Endothelial cell of umbilical vein (primary cell): Measurements from ENCODE around the gene IDI2. TPM values are rescaled to one million over a fixed set of nuclear protein-coding genes. Genes with fewer than 3 reads are reported as not detected.

Experiments used
- BruUV-seq: library from RNA; stranded (reverse); fragments of 400-500 nt; replicated peaks from 2 replicates; lab custom pipeline; 2021; lab: Mats Ljungman, UMichigan
- CTCF ChIA-PET: fragments of 300-600, 350-600 bp; sonication (Branson Sonifier 250); formaldehyde crosslinking; loops from one replicate; lab custom pipeline; 2021; ENCODE audit warnings: antibody characterized with exemption, inconsistent platforms; lab: Charles Lee
- POLR2A ChIA-PET: fragments of 300-600, 350-600 bp; sonication (Branson Sonifier 250); formaldehyde crosslinking; loops from one replicate; lab custom pipeline; 2021; ENCODE audit warnings: antibody characterized with exemption, inconsistent platforms; lab: Charles Lee
- DNase-seq: peaks from one replicate; pipeline ENCODE4 v3.0.0-alpha.2; 2011; ENCODE audit warnings: low read depth, low spot score
- FAIRE-seq: peaks from 2 replicates; lab custom pipeline; 2011; peaks lifted over from hg19 to GRCh38; lab: Jason Lieb, UNC
- H2AFZ ChIP-seq: 2 replicates; pipeline ENCODE4 v1.6.0; 2012; ENCODE audit warnings: low read depth, low read length, control low read depth, inconsistent platforms
- H3K27ac ChIP-seq: 2 replicates; pipeline ENCODE4 v1.5.1; 2011; ENCODE audit warnings: low read depth, mild to moderate bottlenecking, control low read depth, low read length, moderate library complexity; ENCODE audit not compliant: insufficient read depth
- H3K27me3 ChIP-seq, 2 experiments: 2 replicates each; pipeline versions ENCODE4 v1.6.0 to v1.6.1; 2011; ENCODE audit warnings: low read length in 2 of 2, mixed read lengths in 1 of 2; ENCODE audit not compliant: control insufficient read depth in 2 of 2, insufficient read depth in 2 of 2
- H3K36me3 ChIP-seq, 2 experiments: 2 replicates in 1 of 2; 3 replicates in 1 of 2; pipeline ENCODE4 v1.5.1; 2011; ENCODE audit warnings: low read length in 2 of 2, mild to moderate bottlenecking in 1 of 2, moderate library complexity in 1 of 2; ENCODE audit not compliant: control insufficient read depth in 2 of 2, insufficient read depth in 2 of 2; ENCODE audit errors: extremely low read depth in 1 of 2
- H3K4me1 ChIP-seq: 3 replicates; pipeline ENCODE4 v1.5.1; 2011; ENCODE audit warnings: mild to moderate bottlenecking, low read length; ENCODE audit not compliant: control insufficient read depth, insufficient read depth; ENCODE audit errors: extremely low read depth
- H3K4me2 ChIP-seq: 2 replicates; pipeline ENCODE4 v1.6.1; 2011; ENCODE audit warnings: low read length, control low read depth, mixed read lengths; ENCODE audit not compliant: insufficient read depth
- H3K4me3 ChIP-seq, 3 experiments: fragments of 200-600 bp in 1 of 3; sonication (generic), shearing (Covaris generic) in 1 of 3; replicated peaks in 1 of 3; 2 replicates each; pipeline ENCODE4 v1.5.1; 2011 to 2016; ENCODE audit warnings: control low read depth in 3 of 3, low read length in 3 of 3, mild to moderate bottlenecking in 2 of 3, inconsistent platforms in 1 of 3, low read depth in 1 of 3, moderate library complexity in 1 of 3; ENCODE audit not compliant: insufficient read depth in 1 of 3
- H3K79me2 ChIP-seq: 2 replicates; pipeline ENCODE4 v1.6.0; 2012; ENCODE audit warnings: low read length, inconsistent platforms; ENCODE audit not compliant: control insufficient read depth, insufficient read depth
- H3K9ac ChIP-seq: replicated peaks from 2 replicates; pipeline ENCODE3; 2011; ENCODE audit warnings: low read length, control low read depth; ENCODE audit not compliant: insufficient read depth; ENCODE audit errors: extremely low read depth
- H3K9me1 ChIP-seq: replicated peaks from 3 replicates; pipeline ENCODE4 v1.6.0; 2011; ENCODE audit warnings: mild to moderate bottlenecking, low read length; ENCODE audit not compliant: control insufficient read depth, insufficient read depth; ENCODE audit errors: extremely low read depth
- H3K9me3 ChIP-seq: replicated peaks from 2 replicates; pipeline ENCODE4 v1.5.1; 2012; ENCODE audit warnings: low read length, inconsistent platforms; ENCODE audit not compliant: control insufficient read depth, insufficient read depth
- H4K20me1 ChIP-seq: replicated peaks from 2 replicates; pipeline ENCODE3; 2011; ENCODE audit warnings: mild to moderate bottlenecking, low read length; ENCODE audit not compliant: control insufficient read depth, insufficient read depth; ENCODE audit errors: extremely low read depth
- CTCF ChIP-seq, 2 donors: IDR thresholded peaks; 1 replicate in 1 of 2; 2 replicates in 1 of 2; pipeline ENCODE4 v1.5.1; 2011; ENCODE audit warnings: low read length in 2 of 2, mild to moderate bottlenecking in 2 of 2, moderate library complexity in 2 of 2, control low read depth in 1 of 2, inconsistent platforms in 1 of 2, low read depth in 1 of 2; ENCODE audit not compliant: insufficient read depth in 1 of 2; ENCODE audit errors: extremely low read depth in 1 of 2
- EZH2 ChIP-seq: IDR thresholded peaks from 2 replicates; pipeline ENCODE4 v1.6.1; 2012; ENCODE audit warnings: borderline replicate concordance, low read depth, mild to moderate bottlenecking, moderate library complexity, low read length, inconsistent platforms; ENCODE audit not compliant: severe bottlenecking
- FOS ChIP-seq: IDR thresholded peaks from 2 replicates; pipeline ENCODE4 v1.6.1; 2011; ENCODE audit warnings: mild to moderate bottlenecking, low read length, moderate library complexity, borderline replicate concordance; ENCODE audit not compliant: insufficient read depth
- JUN ChIP-seq: IDR thresholded peaks from 2 replicates; pipeline ENCODE4 v1.6.1; 2011; ENCODE audit warnings: borderline replicate concordance, low read depth; ENCODE audit not compliant: insufficient read length, insufficient read depth
- MAX ChIP-seq: IDR thresholded peaks from 2 replicates; pipeline ENCODE4 v1.6.1; 2011; ENCODE audit not compliant: insufficient read depth, insufficient read length
- MYC ChIP-seq: IDR thresholded peaks from one replicate; pipeline ENCODE4 v1.6.1; 2011; ENCODE audit warnings: mild to moderate bottlenecking, low read depth, low read length
- POLR2A ChIP-seq: IDR thresholded peaks from 2 replicates; pipeline ENCODE4 v1.6.1; 2012; ENCODE audit warnings: low read depth, mild to moderate bottlenecking, control low read depth, low read length
- POLR2AphosphoS5 ChIP-seq: IDR thresholded peaks from 2 replicates; pipeline ENCODE4 v1.6.1; 2012; ENCODE audit warnings: low read depth, mild to moderate bottlenecking, control low read depth, low read length, moderate library complexity; ENCODE audit not compliant: insufficient read depth
- dilution Hi-C: fragments of 300-500 bp; cut with MboI; formaldehyde crosslinking; loops from one replicate; pipeline ENCODE4 v1.15.0; 2019; ENCODE audit warnings: low sequenced_read_pairs; ENCODE audit not compliant: extremely low pct_ligation_motif_present
- intact Hi-C: fragments of 100-400 bp; cut with micrococcal nuclease; formaldehyde crosslinking; loops from one replicate; pipeline ENCODE4 v1.10.0; 2022
- polyA plus RNA-seq, 4 experiments: library from polyadenylated mRNA; depleted of rRNA in 3 of 4; stranded (reverse) in 3 of 4; unstranded in 1 of 4; fragments of >200 nt; gene quantifications; 2 replicates each; pipeline versions ENCODE4 v1.2.1 to v1.2.3, GENCODE V29; 2011 to 2012; ENCODE audit warnings: missing spikeins in 1 of 4
- total RNA-seq: library from RNA; stranded (reverse); gene quantifications from 2 replicates; pipeline ENCODE4 v1.2.3, GENCODE V29; 2021

The IDI2 gene
- total and polyA plus RNA-seq, 2 donors (not counting 3 experiments of a cell fraction or from before 2014, with no cell fraction given) = not detected

DNA sequence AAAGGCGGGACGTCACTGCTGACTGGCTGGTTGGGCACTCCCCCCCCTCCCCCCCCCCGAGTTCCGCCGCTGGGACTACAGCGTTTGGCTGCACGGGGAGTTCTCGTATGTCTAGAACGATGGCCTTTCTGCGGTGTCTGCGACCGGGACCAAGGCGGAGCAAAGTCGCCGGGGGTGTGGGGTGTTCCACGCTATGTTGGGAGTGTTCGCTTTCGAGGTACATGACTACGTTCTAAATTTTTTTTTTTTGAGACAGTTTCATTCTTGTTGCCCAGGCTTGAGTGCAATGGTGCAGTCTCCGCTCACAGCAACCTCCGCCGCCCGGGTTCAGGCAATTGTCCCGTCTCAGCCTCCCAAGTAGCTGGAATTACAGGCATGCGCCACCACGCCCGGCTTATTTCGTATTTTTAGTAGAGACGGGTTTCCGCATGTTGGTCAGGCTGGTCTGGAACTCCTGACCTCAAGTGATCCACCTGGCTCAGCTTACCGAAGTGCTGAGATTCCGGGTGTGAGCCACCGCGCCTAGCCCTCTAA is 23.8 kb upstream of the IDI2 start:
- Histone ChIP-seq H3K9me3 (no peaks in the 10 kb centered on the region), H3K4me2 (peak overlapping the region; percentile 96), H3K9ac (peak overlapping the region; percentile 88), H3K4me3 (peak overlapping the region; percentile 60 to 96 (median 86)), H3K27me3 (no peaks in the 10 kb centered on the region), H3K4me1 (peaks cover 33% of the 10 kb centered on the region), H3K27ac (peak overlapping the region; percentile 74), H4K20me1 (no peaks in the 10 kb centered on the region), H2AFZ (peak overlapping the region; percentile 10), H3K9me1 (no peaks in the 10 kb centered on the region), H3K79me2 (peaks cover 72% of the 10 kb centered on the region), H3K36me3 (peaks cover 0 to 4% of the 10 kb centered on the region in 2 experiments)
- ChIA-PET CTCF (interaction anchor here (0.6 to 2.0 kb wide), 6 partner anchors 13 to 60 kb away, joined by 3 to 12 read pairs (median 4); no protein-coding TSS in a partner anchor), POLR2A (interaction anchor here (0.6 to 1.2 kb wide), 8 partner anchors 8 to 62 kb away, joined by 3 to 7 read pairs (median 4); no protein-coding TSS in a partner anchor)
- FAIRE-seq (peak; percentile 8), DNase-seq (no peak)
- dilution Hi-C loops = no loop called here
- no peak for TF ChIP-seq EZH2
- TF ChIP-seq POLR2AphosphoS5 = peak; percentile 45
- intact Hi-C loops = loop anchor here (1.0 to 5.0 kb wide), 4 partner anchors 8 to 118 kb away; partner anchors contain the start of genes GTPBP4 and LARP4B
- BruUV-seq = TSS peak; percentile 74

DNA sequence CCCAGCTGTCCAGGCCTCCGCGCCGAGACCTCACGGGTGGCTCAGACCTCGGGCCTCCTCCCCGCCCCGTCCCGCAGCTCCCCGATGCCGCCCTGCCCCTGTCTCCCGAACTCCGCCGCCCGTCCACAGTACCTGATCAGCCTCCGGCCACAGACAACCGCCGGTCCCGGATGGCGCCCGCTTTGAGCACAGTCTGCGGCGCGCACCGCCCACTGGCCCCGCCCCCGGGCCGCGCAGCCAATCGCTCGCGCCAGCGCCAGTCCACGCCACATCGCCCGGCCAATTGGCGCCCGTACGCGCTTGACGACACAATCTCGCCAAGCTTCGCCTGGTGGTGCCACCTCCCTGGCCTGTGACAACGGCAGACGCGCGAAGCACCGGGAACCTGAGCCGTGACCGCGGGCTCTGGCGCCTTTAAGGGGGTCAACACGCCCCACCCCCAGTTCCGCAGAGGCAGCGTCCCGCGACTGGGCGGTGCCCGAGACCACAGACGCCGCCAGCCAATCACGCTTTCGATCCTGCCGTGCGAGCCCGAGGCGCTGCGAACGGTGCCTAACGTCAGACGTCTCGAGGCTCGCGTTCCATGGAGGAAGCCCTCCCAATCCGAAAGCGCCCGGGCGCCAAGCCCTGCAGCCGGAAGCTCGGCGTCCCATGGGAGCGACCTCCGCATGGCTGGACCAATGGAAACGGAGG is 23.2 kb upstream of the IDI2 start, which contains the start of gene IDI1:
Gene IDI1 (minus strand): TSS at position 388 of the 693 bp plus-strand sequence. CDS start 116 bp downstream, at position 272.
- FAIRE-seq (peak; percentile 92), DNase-seq (peak; percentile 98)
- ChIA-PET POLR2A (interaction anchor here (0.6 to 1.2 kb wide), 9 partner anchors 9 to 61 kb away, joined by 3 to 7 read pairs (median 4); no protein-coding TSS in a partner anchor), CTCF (interaction anchor here (1.0 to 2.0 kb wide), 4 partner anchors 14 to 37 kb away, joined by 4 to 12 read pairs (median 6); no protein-coding TSS in a partner anchor)
- TF ChIP-seq POLR2A (peak; percentile 80), EZH2 (no peak), MYC (no peak), JUN (no peak), MAX (peak; percentile 48), FOS (no peak), POLR2AphosphoS5 (peak; percentile 76), CTCF (IDR thresholded peaks at IDR 0.05; ENCODE audit: extremely low read depth in 1 of 2, insufficient read depth in 1 of 2, low read depth in 1 of 2, low read length in 2 of 2) (no peak)
- no peaks in the 10 kb centered on the region for H3K27me3 ChIP-seq
- peak within 1 kb of the TSS; percentile 96 for H3K4me2 ChIP-seq
- no peaks in the 10 kb centered on the region for H3K9me1 ChIP-seq
- peak within 1 kb of the TSS; percentile 10 for H2AFZ ChIP-seq
- intact Hi-C loops = loop anchor here (1.0 to 5.0 kb wide), 4 partner anchors 8 to 118 kb away; partner anchors contain the start of genes GTPBP4 and LARP4B
- peaks cover 39% of the 10 kb centered on the region for H3K4me1 ChIP-seq
- no peaks in the 10 kb centered on the region for H3K9me3 ChIP-seq
- H3K27ac ChIP-seq = peak within 1 kb of the TSS; percentile 74
- peaks cover 72% of the 10 kb centered on the region for H3K79me2 ChIP-seq
- no peaks in the 10 kb centered on the region for H4K20me1 ChIP-seq
- peaks cover 0 to 4% of the 10 kb centered on the region in 2 experiments for H3K36me3 ChIP-seq
- BruUV-seq = no TSS peak
- peak within 1 kb of the TSS; percentile 60 to 96 (median 86) for H3K4me3 ChIP-seq
- dilution Hi-C loops = no loop called here
- H3K9ac ChIP-seq = peak within 1 kb of the TSS; percentile 88
